Prostate gland (tissue), 2 donors: ENCODE data around the gene IQCM. TPM values are rescaled to one million over a fixed set of nuclear protein-coding genes. Genes with fewer than 3 reads are reported as not detected.

Experiments
- DNase-seq: peaks from one replicate; pipeline ENCODE4 v3.0.0-alpha.2; 2019; ENCODE audit warnings: low spot score
- H3K27ac ChIP-seq, 2 donors: fragments of 200-600 bp; sonication (generic); 2 replicates each; pipeline ENCODE4 v1.5.1; 2017 to 2019
- H3K27me3 ChIP-seq: fragments of 200-600 bp; sonication (generic); replicated peaks from 2 replicates; pipeline ENCODE4 v1.5.1; 2019; ENCODE audit not compliant: insufficient read depth
- H3K36me3 ChIP-seq, 2 donors: fragments of 200-600 bp; sonication (generic); 1 replicate in 1 of 2; 2 replicates in 1 of 2; pipeline versions ENCODE4 v1.5.1 to v1.8.1; 2017 to 2019
- H3K4me1 ChIP-seq: fragments of 200-600 bp; sonication (generic); replicated peaks from 2 replicates; pipeline ENCODE4 v1.5.1; 2019
- H3K4me3 ChIP-seq, 2 donors: fragments of 200-600 bp; sonication (generic); 2 replicates each; pipeline ENCODE4 v1.5.1; 2017 to 2019
- H3K9me3 ChIP-seq: fragments of 200-600 bp; sonication (generic); 2 replicates; pipeline ENCODE4 v1.5.1; 2017
- POLR2A ChIP-seq: fragments of 450-650 bp; IDR thresholded peaks from one replicate; pipeline ENCODE4 v1.6.1; 2016; ENCODE audit warnings: antibody characterized with exemption, mild to moderate bottlenecking
- POLR2AphosphoS5 ChIP-seq: sonication (generic); formaldehyde crosslinking; IDR thresholded peaks from one replicate; pipeline ENCODE4 v1.6.1; 2017; ENCODE audit warnings: antibody characterized with exemption
- WGBS: methylation state at CpG from one replicate; pipeline ENCODE4 v1.1.5; 2018; 5-methylcytosine and 5-hydroxymethylcytosine counted together
- intact Hi-C: fragments of 100-400 bp; cut with DNase I; formaldehyde crosslinking; loops from one replicate; pipeline ENCODE4 v1.14.2; 2022
- total RNA-seq, 2 donors: library from RNA; depleted of rRNA; stranded (reverse); fragments of >200 nt; gene quantifications; one replicate each; pipeline ENCODE4 v1.1.0, GENCODE V29; 2016
- TF ChIP-seq, protein P1 (sequence below), 4 experiments: fragments of 200-600 bp in 2 of 4; fragments of 450-650 bp in 2 of 4; sonication (generic) in 2 of 4; IDR thresholded peaks; 1 replicate in 3 of 4; 2 replicates in 1 of 4; pipeline ENCODE4 v1.5.1; 2016 to 2019; ENCODE audit warnings: antibody characterized with exemption in 4 of 4, mild to moderate bottlenecking in 2 of 4, moderate library complexity in 2 of 4

IQCM gene
- total RNA-seq, 2 donors from 2014 or later = not detected

GRCh38 chr4:149553959-149554520 lies 261.6 kb downstream of the IQCM start:
- DNase-seq = no peak
- no peaks in the 10 kb centered on the region for H3K36me3 ChIP-seq
- H3K27ac ChIP-seq = no peak overlapping the region
- H3K9me3 ChIP-seq = no peaks in the 10 kb centered on the region
- H3K4me1 ChIP-seq = no peaks in the 10 kb centered on the region
- no peaks in the 10 kb centered on the region for H3K27me3 ChIP-seq
- TF ChIP-seq POLR2AphosphoS5 (no peak), POLR2A (no peak)
- TF ChIP-seq, protein P1, sequence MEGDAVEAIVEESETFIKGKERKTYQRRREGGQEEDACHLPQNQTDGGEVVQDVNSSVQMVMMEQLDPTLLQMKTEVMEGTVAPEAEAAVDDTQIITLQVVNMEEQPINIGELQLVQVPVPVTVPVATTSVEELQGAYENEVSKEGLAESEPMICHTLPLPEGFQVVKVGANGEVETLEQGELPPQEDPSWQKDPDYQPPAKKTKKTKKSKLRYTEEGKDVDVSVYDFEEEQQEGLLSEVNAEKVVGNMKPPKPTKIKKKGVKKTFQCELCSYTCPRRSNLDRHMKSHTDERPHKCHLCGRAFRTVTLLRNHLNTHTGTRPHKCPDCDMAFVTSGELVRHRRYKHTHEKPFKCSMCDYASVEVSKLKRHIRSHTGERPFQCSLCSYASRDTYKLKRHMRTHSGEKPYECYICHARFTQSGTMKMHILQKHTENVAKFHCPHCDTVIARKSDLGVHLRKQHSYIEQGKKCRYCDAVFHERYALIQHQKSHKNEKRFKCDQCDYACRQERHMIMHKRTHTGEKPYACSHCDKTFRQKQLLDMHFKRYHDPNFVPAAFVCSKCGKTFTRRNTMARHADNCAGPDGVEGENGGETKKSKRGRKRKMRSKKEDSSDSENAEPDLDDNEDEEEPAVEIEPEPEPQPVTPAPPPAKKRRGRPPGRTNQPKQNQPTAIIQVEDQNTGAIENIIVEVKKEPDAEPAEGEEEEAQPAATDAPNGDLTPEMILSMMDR (IDR thresholded peaks at IDR 0.05) = no peak
- intact Hi-C loops = loop anchor here (10.0 kb wide), 1 partner anchor 179 kb away; no protein-coding TSS in a partner anchor
- WGBS = 90% methylated on average over 6 of the region's 6 CpGs
- H3K4me3 ChIP-seq = no peak overlapping the region

GRCh38 chr4:149552601-149553000 lies 263.0 kb downstream of the IQCM start:
- intact Hi-C loops = loop anchor here (10.0 kb wide), 1 partner anchor 178 kb away; no protein-coding TSS in a partner anchor
- H3K9me3 ChIP-seq = no peaks in the 10 kb centered on the region
- TF ChIP-seq POLR2A (no peak), POLR2AphosphoS5 (no peak)
- TF ChIP-seq, protein P1 (IDR thresholded peaks at IDR 0.05) = no peak
- H3K27me3 ChIP-seq = no peaks in the 10 kb centered on the region
- no peaks in the 10 kb centered on the region for H3K4me1 ChIP-seq
- H3K36me3 ChIP-seq = no peaks in the 10 kb centered on the region
- no peak overlapping the region for H3K4me3 ChIP-seq
- no peak overlapping the region for H3K27ac ChIP-seq
- no peak for DNase-seq

GRCh38 chr4:149549911-149550310 lies 265.7 kb downstream of the IQCM start:
- H3K4me1 ChIP-seq = no peaks in the 10 kb centered on the region
- H3K27me3 ChIP-seq = no peaks in the 10 kb centered on the region
- intact Hi-C loops = loop anchor here (10.0 kb wide), 1 partner anchor 175 kb away; no protein-coding TSS in a partner anchor
- DNase-seq = no peak
- TF ChIP-seq POLR2AphosphoS5 (no peak), POLR2A (no peak)
- TF ChIP-seq, protein P1 (IDR thresholded peaks at IDR 0.05) = no peak
- H3K27ac ChIP-seq = no peak overlapping the region
- H3K4me3 ChIP-seq = no peak overlapping the region
- no peaks in the 10 kb centered on the region for H3K9me3 ChIP-seq
- H3K36me3 ChIP-seq = no peaks in the 10 kb centered on the region

DNA sequence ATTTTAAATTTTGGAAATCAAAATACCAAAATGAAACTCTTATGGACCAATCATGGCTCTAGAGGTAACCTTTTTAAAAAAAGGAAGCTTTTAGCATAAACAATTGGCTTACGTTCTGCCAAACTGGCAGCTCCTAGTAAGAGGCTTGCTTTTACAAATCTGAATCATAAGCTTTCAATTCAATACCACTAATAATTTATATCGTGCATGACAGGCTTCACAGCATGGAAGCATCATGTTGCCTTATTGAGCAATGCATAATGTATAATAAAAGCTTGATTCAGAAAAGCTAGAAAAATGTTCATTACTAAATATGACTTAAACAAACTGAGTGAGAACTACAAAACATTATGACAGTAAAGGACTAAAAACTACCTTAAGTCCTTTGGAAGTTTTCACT lies 280.9 kb downstream of the IQCM start:
- no peak overlapping the region for H3K27ac ChIP-seq
- intact Hi-C loops = no loop called here
- no peak for DNase-seq
- H3K4me1 ChIP-seq = no peaks in the 10 kb centered on the region
- H3K36me3 ChIP-seq = no peaks in the 10 kb centered on the region
- TF ChIP-seq, protein P1 (IDR thresholded peaks at IDR 0.05) = no peak
- TF ChIP-seq POLR2A = no peak
- TF ChIP-seq POLR2AphosphoS5 = no peak
- no peaks in the 10 kb centered on the region for H3K9me3 ChIP-seq
- H3K27me3 ChIP-seq = no peaks in the 10 kb centered on the region
- WGBS = 81% methylated on average over 2 of the region's 2 CpGs
- H3K4me3 ChIP-seq = no peak overlapping the region

DNA sequence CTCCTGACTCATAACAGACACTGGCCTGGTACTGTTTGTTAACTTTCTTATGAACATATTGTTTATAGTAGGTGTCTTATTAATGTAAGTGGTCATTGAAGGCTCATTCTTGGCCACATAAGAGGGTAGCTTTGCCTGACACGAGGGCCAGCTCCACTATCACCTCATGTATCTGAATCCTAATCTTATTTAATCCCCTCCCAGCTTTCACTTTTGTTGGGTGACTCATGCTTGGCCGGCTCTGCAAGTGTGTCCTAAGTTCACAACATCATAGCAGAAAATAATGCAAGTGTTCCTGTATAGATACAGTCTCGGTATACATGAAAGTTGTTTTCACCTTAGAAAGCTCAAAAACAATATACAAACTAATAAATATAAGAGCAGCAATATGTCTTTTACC lies 283.8 kb downstream of the IQCM start:
- Histone ChIP-seq H3K4me1 (no peaks in the 10 kb centered on the region), H3K27me3 (no peaks in the 10 kb centered on the region), H3K27ac (no peak overlapping the region), H3K36me3 (no peaks in the 10 kb centered on the region), H3K9me3 (no peaks in the 10 kb centered on the region), H3K4me3 (no peak overlapping the region)
- intact Hi-C loops = no loop called here
- WGBS = 43% methylated on average over 3 of the region's 3 CpGs
- no peak for DNase-seq
- TF ChIP-seq, protein P1 (IDR thresholded peaks at IDR 0.05) = no peak
- no peak for TF ChIP-seq POLR2AphosphoS5
- TF ChIP-seq POLR2A = no peak
